Hepatocyte (in vitro differentiated cells): ENCODE results near the gene MTHFD1L. TPM values are rescaled to one million over a fixed set of nuclear protein-coding genes. Genes with fewer than 3 reads are reported as not detected.

Experiments
- DNase-seq: peaks from one replicate; pipeline ENCODE4 v3.0.0-alpha.2; 2016; ENCODE audit warnings: low spot score
- H2AFZ ChIP-seq: fragments of 200-600 bp; sonication (generic); 2 replicates; pipeline ENCODE4 v1.6.0; 2016; ENCODE audit warnings: antibody characterized with exemption, mild to moderate bottlenecking
- H3K27ac ChIP-seq: fragments of 200-600 bp; sonication (generic); 2 replicates; pipeline ENCODE4 v1.5.1; 2016; ENCODE audit warnings: mild to moderate bottlenecking
- H3K27me3 ChIP-seq: fragments of 200-600 bp; sonication (generic); 2 replicates; pipeline ENCODE4 v1.6.1; 2016
- H3K36me3 ChIP-seq: fragments of 200-600 bp; sonication (generic); replicated peaks from 2 replicates; pipeline ENCODE4 v1.5.1; 2016; ENCODE audit warnings: low read depth; ENCODE audit not compliant: insufficient read depth
- H3K4me1 ChIP-seq: fragments of 200-600 bp; sonication (generic); 2 replicates; pipeline ENCODE4 v1.5.1; 2016; ENCODE audit warnings: mild to moderate bottlenecking, moderate library complexity; ENCODE audit not compliant: insufficient read depth
- H3K4me2 ChIP-seq: fragments of 200-600 bp; sonication (generic); 2 replicates; pipeline ENCODE4 v1.6.0; 2016
- H3K4me3 ChIP-seq: fragments of 200-600 bp; sonication (generic); 2 replicates; pipeline ENCODE4 v1.5.1; 2016; ENCODE audit warnings: mild to moderate bottlenecking
- H3K79me2 ChIP-seq: fragments of 200-600 bp; sonication (generic); 2 replicates; pipeline ENCODE4 v1.6.0; 2017; ENCODE audit warnings: mild to moderate bottlenecking
- H3K9me2 ChIP-seq: fragments of 200-600 bp; sonication (generic); replicated peaks from 2 replicates; pipeline ENCODE4 v1.6.0; 2017; ENCODE audit warnings: mild to moderate bottlenecking; ENCODE audit not compliant: insufficient read depth
- H3K9me3 ChIP-seq: fragments of 200-600 bp; sonication (generic); 2 replicates; pipeline ENCODE4 v1.5.1; 2016; ENCODE audit warnings: low read depth, mild to moderate bottlenecking
- H4K20me1 ChIP-seq: fragments of 200-600 bp; sonication (generic); 2 replicates; pipeline ENCODE4 v1.6.0; 2016; ENCODE audit warnings: mild to moderate bottlenecking; ENCODE audit not compliant: insufficient read depth, poor library complexity, severe bottlenecking
- EZH2 ChIP-seq: fragments of 200-600 bp; sonication (generic); IDR thresholded peaks from 2 replicates; pipeline ENCODE4 v1.6.1; 2016; ENCODE audit warnings: antibody characterized with exemption, mild to moderate bottlenecking, borderline replicate concordance
- EZH2phosphoT487 ChIP-seq: fragments of 200-600 bp; sonication (generic); IDR thresholded peaks from one replicate; pipeline ENCODE4 v1.6.1; 2018; ENCODE audit warnings: antibody characterized with exemption, mild to moderate bottlenecking, low read depth, moderate library complexity; ENCODE audit not compliant: unreplicated experiment, severe bottlenecking
- WGBS: methylation state at CpG from one replicate; pipeline ENCODE4 v1.1.6; 2016; ENCODE audit warnings: low lambda C conversion rate; ENCODE audit errors: missing lambda C conversion rate; 5-methylcytosine and 5-hydroxymethylcytosine counted together
- polyA plus RNA-seq: library from polyadenylated mRNA; unstranded; fragments of >200 nt; fragmentation: Nextera tagmentation; extraction: Ambion mirVana; gene quantifications from 2 replicates; pipeline ENCODE4 v1.2.1, GENCODE V29; 2016
- total RNA-seq: library from RNA; depleted of rRNA; stranded (reverse); fragments of >200 nt; gene quantifications from 2 replicates; pipeline ENCODE4 v1.2.3, GENCODE V29; 2014
- TF ChIP-seq, protein P1 (sequence below): fragments of 200-600 bp; sonication (generic); IDR thresholded peaks from 2 replicates; pipeline ENCODE4 v1.5.1; 2016; ENCODE audit warnings: antibody characterized with exemption, mild to moderate bottlenecking; ENCODE audit not compliant: poor library complexity

Gene MTHFD1L
- total and polyA plus RNA-seq, 2 experiments from 2014 or later, result 28.4 to 30.8 TPM

DNA sequence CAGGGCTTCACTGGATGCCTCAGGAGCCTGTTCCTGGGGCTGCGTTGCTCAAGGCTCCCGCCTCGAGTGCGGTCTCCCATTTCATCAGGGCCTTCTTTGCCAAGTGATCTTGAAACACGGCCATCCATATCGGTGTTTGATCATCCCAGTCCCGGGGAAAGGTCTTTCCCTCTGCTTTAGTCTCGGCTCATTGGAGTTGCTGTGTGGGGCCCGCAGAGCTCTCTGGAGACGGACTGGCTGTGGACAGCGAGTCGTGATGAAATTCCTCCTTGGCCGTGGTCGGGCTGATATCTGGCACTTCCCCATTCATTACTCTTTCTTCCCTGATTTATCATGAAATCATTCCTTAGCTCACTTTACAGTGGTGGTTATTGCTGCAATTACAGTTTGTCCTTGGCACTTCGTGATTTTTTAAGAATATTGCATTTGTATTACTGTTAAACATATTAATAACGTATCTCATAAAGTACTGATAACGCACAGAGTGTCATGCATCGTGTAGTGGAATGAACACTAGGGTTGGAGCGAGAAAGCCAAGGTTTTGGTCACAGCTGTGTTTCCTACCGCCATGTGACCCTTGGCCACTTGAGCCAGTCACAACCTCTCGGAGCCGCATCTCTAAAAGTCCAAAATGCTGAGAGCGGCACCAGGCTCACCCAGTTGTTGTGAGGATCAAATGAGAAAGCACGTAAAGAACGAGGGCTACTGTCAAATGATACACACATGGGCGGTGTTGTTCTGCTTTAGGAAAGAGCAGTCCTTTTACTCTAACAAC, 71.8 kb downstream of the MTHFD1L start:
- TF ChIP-seq EZH2phosphoT487 (no peak), EZH2 (no peak)
- TF ChIP-seq, protein P1, sequence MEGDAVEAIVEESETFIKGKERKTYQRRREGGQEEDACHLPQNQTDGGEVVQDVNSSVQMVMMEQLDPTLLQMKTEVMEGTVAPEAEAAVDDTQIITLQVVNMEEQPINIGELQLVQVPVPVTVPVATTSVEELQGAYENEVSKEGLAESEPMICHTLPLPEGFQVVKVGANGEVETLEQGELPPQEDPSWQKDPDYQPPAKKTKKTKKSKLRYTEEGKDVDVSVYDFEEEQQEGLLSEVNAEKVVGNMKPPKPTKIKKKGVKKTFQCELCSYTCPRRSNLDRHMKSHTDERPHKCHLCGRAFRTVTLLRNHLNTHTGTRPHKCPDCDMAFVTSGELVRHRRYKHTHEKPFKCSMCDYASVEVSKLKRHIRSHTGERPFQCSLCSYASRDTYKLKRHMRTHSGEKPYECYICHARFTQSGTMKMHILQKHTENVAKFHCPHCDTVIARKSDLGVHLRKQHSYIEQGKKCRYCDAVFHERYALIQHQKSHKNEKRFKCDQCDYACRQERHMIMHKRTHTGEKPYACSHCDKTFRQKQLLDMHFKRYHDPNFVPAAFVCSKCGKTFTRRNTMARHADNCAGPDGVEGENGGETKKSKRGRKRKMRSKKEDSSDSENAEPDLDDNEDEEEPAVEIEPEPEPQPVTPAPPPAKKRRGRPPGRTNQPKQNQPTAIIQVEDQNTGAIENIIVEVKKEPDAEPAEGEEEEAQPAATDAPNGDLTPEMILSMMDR, result no peak
- H2AFZ ChIP-seq, result no peak overlapping the region
- no peak overlapping the region for H3K27ac ChIP-seq
- no peak for DNase-seq
- no peaks in the 10 kb centered on the region for H3K9me3 ChIP-seq
- H3K4me3 ChIP-seq, result no peak overlapping the region
- H3K4me2 ChIP-seq, result no peak overlapping the region
- H3K4me1 ChIP-seq, result peaks cover 5% of the 10 kb centered on the region
- H3K27me3 ChIP-seq, result no peaks in the 10 kb centered on the region
- H4K20me1 ChIP-seq, result no peaks in the 10 kb centered on the region
- H3K79me2 ChIP-seq, result no peaks in the 10 kb centered on the region
- no peaks in the 10 kb centered on the region for H3K9me2 ChIP-seq
- 97% methylated on average over 26 of the region's 26 CpGs for whole genome bisulfite sequencing
- H3K36me3 ChIP-seq, result no peaks in the 10 kb centered on the region

DNA sequence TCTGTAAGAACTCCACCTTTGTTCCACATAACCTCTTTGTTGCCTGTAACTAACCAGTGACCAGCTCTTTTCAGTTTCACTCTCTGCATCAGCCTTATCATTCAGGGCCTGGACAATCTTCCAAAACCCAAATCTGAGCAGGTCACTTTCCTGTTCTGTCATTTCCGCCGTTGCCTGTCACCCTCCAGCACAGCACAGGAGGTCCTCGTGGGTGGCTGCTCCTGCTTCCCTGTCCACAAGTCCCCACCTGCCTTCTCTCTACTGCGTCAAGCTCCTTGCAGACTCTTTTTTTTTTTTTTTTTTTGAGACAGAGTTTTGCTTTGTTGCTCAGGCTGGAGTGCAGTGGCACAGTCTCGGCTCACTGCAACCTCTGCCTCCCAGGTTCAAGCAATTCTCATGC, 73.9 kb downstream of the MTHFD1L start:
- no peaks in the 10 kb centered on the region for H3K4me1 ChIP-seq
- no peaks in the 10 kb centered on the region for H3K36me3 ChIP-seq
- TF ChIP-seq EZH2phosphoT487, result no peak
- no peak for TF ChIP-seq EZH2
- TF ChIP-seq, protein P1, result no peak
- 95% methylated on average over 5 of the region's 5 CpGs for WGBS
- H3K27ac ChIP-seq, result no peak overlapping the region
- H3K9me3 ChIP-seq, result no peaks in the 10 kb centered on the region
- H3K4me3 ChIP-seq, result no peak overlapping the region
- H4K20me1 ChIP-seq, result no peaks in the 10 kb centered on the region
- H3K27me3 ChIP-seq, result no peaks in the 10 kb centered on the region
- H3K79me2 ChIP-seq, result no peaks in the 10 kb centered on the region
- no peaks in the 10 kb centered on the region for H3K9me2 ChIP-seq
- no peak overlapping the region for H2AFZ ChIP-seq
- no peak overlapping the region for H3K4me2 ChIP-seq
- DNase-seq, result no peak

DNA sequence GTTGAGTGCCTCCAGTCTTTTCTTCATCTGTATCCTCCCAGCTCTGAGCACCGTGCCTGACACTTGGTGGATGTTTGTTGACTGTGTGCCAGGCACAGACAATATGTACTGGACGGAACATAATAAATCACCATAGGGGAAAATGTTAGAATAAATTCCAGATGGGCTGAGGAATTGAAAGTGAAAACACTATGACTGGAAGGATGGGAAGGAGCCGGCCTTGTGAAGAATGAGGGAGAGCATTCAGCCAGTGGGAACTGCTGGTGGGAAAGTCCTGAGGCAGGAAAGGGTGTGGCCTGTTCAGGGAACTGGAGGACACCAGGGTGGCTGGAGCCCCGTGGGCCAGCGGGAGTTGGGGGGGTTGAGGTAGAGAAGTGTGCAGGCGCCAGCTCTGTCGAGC, 75.4 kb downstream of the MTHFD1L start:
- DNase-seq, result no peak
- Histone ChIP-seq H3K9me3 (no peaks in the 10 kb centered on the region), H3K79me2 (no peaks in the 10 kb centered on the region), H3K36me3 (peaks cover 7% of the 10 kb centered on the region), H3K9me2 (no peaks in the 10 kb centered on the region), H3K27ac (no peak overlapping the region), H2AFZ (no peak overlapping the region), H3K4me1 (no peaks in the 10 kb centered on the region), H3K4me2 (no peak overlapping the region), H4K20me1 (no peaks in the 10 kb centered on the region), H3K4me3 (no peak overlapping the region), H3K27me3 (no peaks in the 10 kb centered on the region)
- TF ChIP-seq, protein P1, result no peak
- TF ChIP-seq EZH2, result no peak
- 74% methylated on average over 7 of the region's 7 CpGs for WGBS
